HFF-Myc (cell line): ENCODE results near the gene OASL.

Source experiments
- DNase-seq: peaks from one replicate; pipeline ENCODE4 v3.0.0-alpha.2; 2011; ENCODE audit warnings: low read depth; ENCODE audit errors: extremely low read depth
- H3K4me3 ChIP-seq: replicated peaks from 2 replicates; pipeline ENCODE4 v1.5.1; 2011; ENCODE audit warnings: low read depth, mild to moderate bottlenecking, control low read depth, low read length
- CTCF ChIP-seq: IDR thresholded peaks from 2 replicates; pipeline ENCODE4 v1.5.1; 2012; ENCODE audit warnings: mild to moderate bottlenecking, low read depth, low read length, control low read depth; ENCODE audit errors: missing control alignments

OASL gene

GRCh38 chr12:120996133-120996746, 42.8 kb downstream of the OASL start:
- TF ChIP-seq CTCF = no peak
- H3K4me3 ChIP-seq = no peak overlapping the region
- no peak for DNase-seq

GRCh38 chr12:120994589-120995337, 44.3 kb downstream of the OASL start:
- H3K4me3 ChIP-seq = no peak overlapping the region
- no peak for TF ChIP-seq CTCF
- no peak for DNase-seq

- DNase-seq = no peak
- no peak for TF ChIP-seq CTCF
- no peak overlapping the region for H3K4me3 ChIP-seq
Observed at GRCh38 chr12:120994059-120994458, 45.0 kb downstream of the OASL start.

- DNase-seq = no peak
- H3K4me3 ChIP-seq = no peak overlapping the region
- no peak for TF ChIP-seq CTCF
Observed at GRCh38 chr12:120993496-120993895, 45.5 kb downstream of the OASL start.

- TF ChIP-seq CTCF = no peak
- no peak for DNase-seq
- H3K4me3 ChIP-seq = no peak overlapping the region
Observed at GRCh38 chr12:120992989-120993388, 46.1 kb downstream of the OASL start.

- TF ChIP-seq CTCF = no peak
Observed at GRCh38 chr12:120991965-120992364, 47.1 kb downstream of the OASL start.

More at GRCh38 chr12:120991965-120992364, 47.1 kb downstream of the OASL start:
- H3K4me3 ChIP-seq = no peak overlapping the region
- no peak for DNase-seq
